OCI-M1 (cell line): ENCODE measurements around the gene HNRNPL.
"Not testable (repeated sequence)": the region's sequence is repeated elsewhere in the genome, so short reads cannot be mapped to it uniquely, and the experiment has no call there.

Source experiments
- DNase-seq: peaks from one replicate; lab custom pipeline; 2025; lab: John Stamatoyannopoulos, UW

HNRNPL gene

GRCh38 chr19:38801359-38802095 lies 48.3 kb downstream of the HNRNPL start:
- DNase-seq, result no peak

- DNase-seq, result no peak
Observed at GRCh38 chr19:38800577-38801347, 49.0 kb downstream of the HNRNPL start.

GRCh38 chr19:38799104-38799503 lies 50.7 kb downstream of the HNRNPL start:
- DNase-seq, result no peak

GRCh38 chr19:38797781-38798180 lies 52.0 kb downstream of the HNRNPL start:
- not testable (repeated sequence) for DNase-seq

- no peak for DNase-seq
Observed at GRCh38 chr19:38796154-38796553, 53.6 kb downstream of the HNRNPL start.

- no peak for DNase-seq
Observed at GRCh38 chr19:38795549-38795948, 54.2 kb downstream of the HNRNPL start.

- DNase-seq, result no peak
Observed at GRCh38 chr19:38793671-38794070, 56.1 kb downstream of the HNRNPL start.

- no peak for DNase-seq
Observed at GRCh38 chr19:38793177-38793576, 56.6 kb downstream of the HNRNPL start.

- no peak for DNase-seq
Observed at GRCh38 chr19:38792250-38793111, 57.3 kb downstream of the HNRNPL start.

GRCh38 chr19:38791451-38792064 lies 58.2 kb downstream of the HNRNPL start:
- DNase-seq, result not testable (repeated sequence)

- not testable (repeated sequence) for DNase-seq
Observed at GRCh38 chr19:38790507-38791403, 59.0 kb downstream of the HNRNPL start.

- DNase-seq, result no peak
Observed at GRCh38 chr19:38788478-38789243, 61.1 kb downstream of the HNRNPL start, which contains the start of gene LGALS7B. Gene LGALS7B (plus strand): TSS chr19:38789200. CDS start chr19:38789227, 27 bp downstream.

GRCh38 chr19:38786572-38787265 lies 63.1 kb downstream of the HNRNPL start:
- no peak for DNase-seq
